Stimulated activated CD8-positive, alpha-beta memory T cell treated with anti-CD3 and anti-CD28 coated beads, Interleukin-12 subunit alpha, Interleukin-12 subunit beta, amount 100 ng/mL, for 24 hours (primary cell): ENCODE measurements around the gene MOSPD3.
"Not testable (repeated sequence)": the region's sequence is repeated elsewhere in the genome, so short reads cannot be mapped to it uniquely, and the experiment has no call there.

Source experiments
- DNase-seq: peaks from one replicate; pipeline ENCODE4 v3.0.0-alpha.2; 2020; ENCODE audit errors: extremely low read depth

MOSPD3 gene

DNA sequence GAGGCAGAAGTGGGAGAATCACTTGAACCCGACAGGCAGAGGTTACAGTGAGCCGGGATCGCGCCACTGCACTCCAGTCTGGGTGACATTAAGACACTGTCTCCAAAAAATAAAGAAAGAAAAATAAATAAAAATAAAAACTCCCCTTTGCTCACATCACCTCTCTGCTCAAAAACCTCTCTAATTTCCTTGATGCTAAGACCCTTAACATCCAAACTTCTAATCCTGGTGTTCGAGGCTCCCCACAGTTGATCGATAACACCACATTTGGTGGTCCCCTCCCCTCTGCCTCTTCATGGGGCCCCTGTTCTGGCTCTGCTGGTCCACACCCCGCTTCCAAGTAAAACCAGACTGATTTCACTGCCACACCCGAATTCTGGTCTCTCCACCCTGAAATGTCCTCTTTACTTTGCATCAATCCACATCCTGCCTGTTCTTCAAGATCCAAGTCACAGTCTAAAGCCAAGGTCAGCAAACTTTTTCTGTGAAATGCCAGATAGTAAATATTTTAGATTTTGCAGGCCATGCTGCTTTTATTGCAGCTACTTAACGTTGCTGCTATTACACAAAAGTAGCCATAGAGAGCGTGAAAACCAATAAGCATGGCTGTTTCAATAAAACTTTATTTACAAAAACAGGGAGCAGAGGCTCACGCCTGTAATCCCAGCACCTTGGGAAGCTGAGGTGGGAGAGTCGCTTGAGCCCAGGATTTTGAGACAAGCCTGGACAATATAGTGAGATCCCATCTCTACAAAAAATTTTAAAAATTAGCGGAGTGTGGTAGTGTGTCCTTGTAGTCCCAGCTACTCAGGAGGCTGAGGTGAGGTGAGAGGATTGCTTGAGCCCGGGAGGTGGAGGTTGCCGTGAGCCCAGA lies 11.8 kb downstream of the MOSPD3 start:
- DNase-seq = no peak

- DNase-seq = no peak
These were observed 13.7 kb downstream of the MOSPD3 start for GRCh38 chr7:100626055-100626454.

GRCh38 chr7:100626530-100627237 lies 14.3 kb downstream of the MOSPD3 start:
- DNase-seq = peak; percentile 68

DNA sequence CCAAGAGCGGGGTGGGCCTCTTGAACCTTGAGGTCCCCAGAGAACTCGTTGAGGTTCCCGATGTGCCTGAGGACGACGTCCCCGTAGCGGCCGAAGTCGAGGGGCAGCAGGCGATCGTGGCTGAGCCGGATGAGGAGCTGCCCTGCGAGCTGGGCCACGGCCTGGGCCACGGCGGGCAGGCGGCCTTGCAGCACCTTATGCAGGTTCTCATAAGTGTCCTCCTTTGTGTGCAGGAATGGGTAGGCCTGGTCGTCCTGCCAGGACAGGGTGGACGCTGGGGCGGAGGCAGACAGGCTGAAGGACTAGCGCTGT lies 14.9 kb downstream of the MOSPD3 start:
- no peak for DNase-seq

GRCh38 chr7:100629117-100629716 lies 16.9 kb downstream of the MOSPD3 start:
- DNase-seq = no peak

DNA sequence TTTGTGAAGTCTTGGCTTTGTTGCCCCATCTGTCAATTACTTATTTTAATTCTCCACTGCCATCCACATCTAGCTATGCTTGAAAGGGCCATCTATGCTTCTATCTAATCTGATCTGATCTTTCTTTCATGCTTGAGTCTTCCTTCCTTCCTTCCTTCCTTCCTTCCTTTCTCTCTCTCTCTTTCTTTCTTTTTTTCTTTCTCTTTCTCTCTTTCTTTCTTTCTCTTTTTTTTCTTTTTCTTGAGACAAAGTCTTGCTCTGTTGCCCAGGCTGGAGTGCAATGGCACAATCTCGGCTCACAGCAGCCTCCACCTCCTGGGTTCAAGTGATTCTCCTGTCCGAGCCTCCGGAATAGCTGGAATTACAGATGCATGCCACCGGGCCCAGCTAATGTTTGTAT lies 17.7 kb downstream of the MOSPD3 start:
- DNase-seq = no peak

DNA sequence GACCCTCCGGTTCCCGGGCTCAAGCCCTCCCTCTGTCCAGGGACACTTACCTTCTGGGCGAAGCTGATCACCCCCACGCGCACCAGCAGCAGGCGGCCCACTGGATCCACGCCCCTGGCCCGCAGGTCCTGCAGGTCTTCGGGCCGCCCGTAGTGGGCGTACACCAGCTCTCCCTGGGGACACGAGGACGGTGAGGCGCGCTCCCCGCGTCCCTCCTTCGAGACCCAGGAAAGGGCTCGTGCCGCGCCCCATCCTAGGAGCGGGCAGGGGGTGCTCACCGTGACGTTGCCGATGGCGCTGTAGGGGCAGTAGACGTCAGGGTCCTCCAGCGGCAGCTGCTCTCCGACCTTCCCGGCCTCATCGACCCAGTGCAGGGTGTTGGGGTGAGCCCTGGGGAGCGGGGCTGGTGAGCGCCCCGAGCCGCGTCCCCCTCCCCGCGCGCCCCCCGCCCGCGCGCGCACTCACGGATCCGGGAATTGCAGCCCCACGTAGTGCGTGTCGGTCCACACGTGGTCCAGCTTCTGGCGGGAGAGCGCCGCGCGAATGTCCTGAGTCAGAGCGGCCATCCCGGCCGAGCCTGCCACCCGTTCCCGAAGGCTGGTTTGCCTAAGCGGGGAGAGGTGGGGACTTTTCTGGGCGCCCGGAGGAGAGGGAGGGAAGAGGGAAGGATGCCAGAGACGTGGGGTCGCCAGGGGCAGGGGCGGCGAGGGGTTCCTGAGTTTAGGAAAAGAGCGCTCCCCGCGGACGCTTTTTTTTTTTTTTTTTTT lies 20.8 kb downstream of the MOSPD3 start:
- no peak for DNase-seq

GRCh38 chr7:100639995-100640516 lies 27.7 kb downstream of the MOSPD3 start:
- DNase-seq = no peak

- no peak for DNase-seq
These were observed 28.4 kb downstream of the MOSPD3 start for GRCh38 chr7:100640517-100641440.

DNA sequence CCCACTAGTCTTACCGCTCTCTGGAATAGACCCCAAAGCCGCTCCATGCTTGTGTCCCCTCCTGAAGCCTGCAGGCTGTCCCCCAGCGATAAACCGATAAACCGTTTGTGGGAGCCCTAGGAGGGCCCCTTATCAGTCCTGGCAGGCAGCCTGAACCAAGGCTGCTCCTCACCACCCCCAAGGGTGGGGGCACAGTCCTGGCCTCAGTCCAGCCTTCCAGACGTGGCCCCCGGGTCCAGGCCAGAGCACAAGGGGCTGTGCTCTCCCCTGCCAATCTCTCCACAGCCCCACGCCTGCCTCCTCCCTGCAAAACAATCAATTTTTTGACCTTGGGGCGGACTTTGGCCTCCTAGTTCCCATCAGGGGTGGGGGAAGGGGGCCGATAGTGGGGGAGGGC lies 29.1 kb downstream of the MOSPD3 start, which contains the start of gene TFR2:
TSS of gene TFR2 (minus strand) at position 90 of the 397 bp plus-strand sequence. CDS start at position 47, 43 bp downstream.
- no peak for DNase-seq

DNA sequence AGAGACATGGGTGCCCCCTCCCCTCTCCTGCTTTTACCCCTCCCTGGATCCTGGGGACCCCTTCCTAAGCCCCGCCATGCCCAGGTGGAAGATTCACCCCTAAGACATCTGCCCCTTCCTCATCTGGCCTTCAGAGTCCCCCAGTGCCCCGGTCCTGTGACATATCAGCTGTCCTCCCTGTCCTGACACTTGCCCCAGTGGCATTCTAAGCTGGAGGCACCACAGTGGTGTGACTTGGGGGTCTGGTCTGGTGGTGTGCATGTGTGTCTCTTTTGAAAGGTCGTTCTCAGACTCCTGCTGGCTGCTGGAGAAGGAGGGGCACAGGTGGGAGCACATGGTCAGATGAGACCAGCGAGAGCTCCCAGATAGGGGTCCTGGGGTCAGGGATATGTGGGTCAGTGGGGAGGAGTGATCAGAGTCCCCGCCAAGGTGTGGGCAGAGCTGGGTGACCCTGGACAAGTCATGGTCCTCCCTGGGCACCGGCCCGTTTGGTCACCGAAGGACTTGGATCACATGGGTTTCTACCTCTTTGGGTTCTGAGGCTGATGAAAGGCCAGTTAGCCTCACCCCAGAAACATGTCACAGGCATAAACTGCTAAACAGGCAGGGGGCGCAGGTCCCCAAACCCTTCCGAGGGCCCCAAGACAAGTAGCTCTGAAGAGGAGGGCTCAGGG lies 29.7 kb downstream of the MOSPD3 start:
- DNase-seq = no peak

DNA sequence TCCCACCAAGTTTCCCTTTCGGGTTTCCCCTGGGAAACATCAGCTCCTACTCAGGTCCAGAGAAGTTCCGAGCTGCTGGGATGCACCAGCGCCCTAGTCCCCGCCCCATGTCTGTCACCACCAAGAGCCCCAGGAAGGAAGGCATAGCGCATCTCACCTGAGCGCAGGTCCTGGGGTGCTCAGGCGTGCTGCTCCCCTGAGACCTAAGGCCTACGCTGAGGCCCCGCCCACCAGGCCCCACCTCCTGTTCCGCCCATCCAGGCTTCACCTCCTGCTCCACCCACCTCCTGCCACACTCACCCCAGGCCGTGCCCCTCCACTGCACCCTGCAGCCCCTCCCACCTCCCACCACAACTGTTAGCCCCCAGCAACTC lies 30.2 kb downstream of the MOSPD3 start:
- no peak for DNase-seq

DNA sequence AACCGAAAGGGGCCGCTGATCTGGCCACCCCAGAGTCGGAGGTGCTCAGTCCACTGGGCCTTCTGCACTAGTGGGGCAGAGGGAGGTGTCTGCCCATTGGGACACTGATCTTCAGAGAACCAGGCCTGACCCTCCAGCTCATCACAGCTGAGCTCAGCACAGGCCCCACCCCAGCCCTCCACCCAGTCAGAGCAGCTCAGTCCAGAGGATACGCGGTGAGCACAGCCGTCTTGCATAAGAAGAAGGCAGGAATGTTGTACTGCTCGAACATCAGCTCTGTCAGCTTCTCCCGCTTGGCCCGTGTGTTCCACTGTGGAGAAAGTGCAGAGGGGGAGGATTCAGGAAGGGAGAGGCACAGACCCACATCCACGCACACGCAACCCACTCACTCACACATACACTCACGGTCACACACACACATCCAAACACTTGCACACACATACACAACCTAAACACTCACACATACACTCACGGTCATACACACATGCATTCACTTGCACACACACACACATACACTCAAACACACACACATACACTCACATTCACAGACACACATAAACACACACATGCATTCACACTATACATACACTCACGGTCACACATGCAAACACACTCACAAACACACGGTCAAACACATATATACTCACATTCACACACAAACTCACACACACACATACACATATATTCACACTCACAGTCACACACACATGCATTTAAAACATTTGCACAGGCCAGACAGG lies 37.7 kb downstream of the MOSPD3 start:
- DNase-seq = no peak

- no peak for DNase-seq
These were observed 42.8 kb downstream of the MOSPD3 start for GRCh38 chr7:100654908-100655831.

- DNase-seq = no peak
These were observed 43.8 kb downstream of the MOSPD3 start, which contains the start of gene ACTL6B for GRCh38 chr7:100655908-100656674. ACTL6B (minus strand) TSS chr7:100656448; CDS start chr7:100656354, 94 bp downstream.

- DNase-seq = not testable (repeated sequence)
These were observed 49.9 kb downstream of the MOSPD3 start for GRCh38 chr7:100662194-100662776.
